ENCODE results near the gene UQCRC2.
"Not testable (repeated sequence)": the region's sequence is repeated elsewhere in the genome, so short reads cannot be mapped to it uniquely, and the experiment has no call there.

UQCRC2 gene

GRCh38 chr16:21952793-21953540 is at the start of gene UQCRC2:
TSS of gene UQCRC2 (plus strand) at chr16:21953361. CDS start at chr16:21953424, 63 bp downstream.
- H3K27ac Mint-ChIP-seq: peak within 1 kb of the TSS; percentile 99
- peak within 1 kb of the TSS; percentile 96 for H3K4me3 Mint-ChIP-seq

GRCh38 chr16:21932650-21933049 is 20.5 kb upstream of the UQCRC2 start:
- H3K36me3 Mint-ChIP-seq; H3K27me3 Mint-ChIP-seq; DNase-seq; H3K27ac Mint-ChIP-seq; H3K9me3 Mint-ChIP-seq; H3K4me3 Mint-ChIP-seq; ATAC-seq (replicated peaks): not testable (repeated sequence)
- H3K4me1 Mint-ChIP-seq: peaks cover 8 to 16% of the 10 kb centered on the region in 2 donors

More at GRCh38 chr16:21952793-21953540, at the start of gene UQCRC2:
- peak; percentile 81 for DNase-seq
- peak; percentile 93 to 94 for ATAC-seq (replicated peaks)
- Mint-ChIP-seq H3K27me3 (no peaks in the 10 kb centered on the region), H3K9me3 (no peaks in the 10 kb centered on the region), H3K4me1 (peaks cover 24 to 47% of the 10 kb centered on the region in 2 donors), H3K36me3 (peaks cover 14 to 18% of the 10 kb centered on the region in 2 donors)

GRCh38 chr16:21933316-21933715 is 19.8 kb upstream of the UQCRC2 start:
- H3K27ac Mint-ChIP-seq; H3K27me3 Mint-ChIP-seq; ATAC-seq (replicated peaks): not testable (repeated sequence)

GRCh38 chr16:21933790-21934189 is 19.4 kb upstream of the UQCRC2 start:
- not testable (repeated sequence) for H3K27me3 Mint-ChIP-seq; DNase-seq; H3K27ac Mint-ChIP-seq; ATAC-seq (replicated peaks); H3K4me3 Mint-ChIP-seq; H3K9me3 Mint-ChIP-seq; H3K36me3 Mint-ChIP-seq
- H3K4me1 Mint-ChIP-seq: peaks cover 8 to 16% of the 10 kb centered on the region in 2 donors

More at GRCh38 chr16:21933316-21933715, 19.8 kb upstream of the UQCRC2 start:
- not testable (repeated sequence) for H3K4me3 Mint-ChIP-seq, DNase-seq, H3K9me3 Mint-ChIP-seq, H3K36me3 Mint-ChIP-seq
- peaks cover 8 to 16% of the 10 kb centered on the region in 2 donors for H3K4me1 Mint-ChIP-seq

GRCh38 chr16:21936216-21936615 is 16.9 kb upstream of the UQCRC2 start:
- peaks cover 8 to 16% of the 10 kb centered on the region in 2 donors for H3K4me1 Mint-ChIP-seq
- not testable (repeated sequence) for ATAC-seq (replicated peaks); H3K27me3 Mint-ChIP-seq; H3K27ac Mint-ChIP-seq; H3K36me3 Mint-ChIP-seq; H3K4me3 Mint-ChIP-seq; H3K9me3 Mint-ChIP-seq; DNase-seq

- Mint-ChIP-seq H3K9me3 (no peaks in the 10 kb centered on the region), H3K36me3 (no peaks in the 10 kb centered on the region), H3K4me1 (peaks cover 8 to 17% of the 10 kb centered on the region in 2 donors), H3K4me3 (no peak overlapping the region), H3K27ac (no peak overlapping the region), H3K27me3 (no peaks in the 10 kb centered on the region)
- no peak for DNase-seq
- no peak for ATAC-seq (replicated peaks)
Observed at GRCh38 chr16:21937336-21937829, 15.8 kb upstream of the UQCRC2 start.

- H3K9me3 Mint-ChIP-seq: no peaks in the 10 kb centered on the region
- no peaks in the 10 kb centered on the region for H3K27me3 Mint-ChIP-seq
- no peak for ATAC-seq (replicated peaks)
- H3K36me3 Mint-ChIP-seq: peaks cover 2 to 7% of the 10 kb centered on the region in 2 donors
- no peak overlapping the region for H3K27ac Mint-ChIP-seq
- H3K4me3 Mint-ChIP-seq: no peak overlapping the region
- no peak for DNase-seq
- peaks cover 0 to 12% of the 10 kb centered on the region in 2 donors for H3K4me1 Mint-ChIP-seq
Observed at GRCh38 chr16:21940570-21940969, 12.6 kb upstream of the UQCRC2 start.

GRCh38 chr16:21943571-21943970 is 9.6 kb upstream of the UQCRC2 start:
- ATAC-seq (replicated peaks): no peak
- Mint-ChIP-seq H3K36me3 (peaks cover 4 to 12% of the 10 kb centered on the region in 2 donors), H3K27me3 (no peaks in the 10 kb centered on the region), H3K27ac (no peak overlapping the region), H3K4me1 (peaks cover 2 to 19% of the 10 kb centered on the region in 2 donors), H3K4me3 (no peak overlapping the region), H3K9me3 (no peaks in the 10 kb centered on the region)
- no peak for DNase-seq

GRCh38 chr16:21946889-21947635 is 6.1 kb upstream of the UQCRC2 start:
- no peak for ATAC-seq (replicated peaks)
- H3K36me3 Mint-ChIP-seq: peaks cover 6 to 18% of the 10 kb centered on the region in 2 donors

GRCh38 chr16:21949713-21950260 is 3.4 kb upstream of the UQCRC2 start:
- Mint-ChIP-seq H3K4me3 (no peak overlapping the region), H3K9me3 (no peaks in the 10 kb centered on the region), H3K27ac (no peak overlapping the region), H3K27me3 (no peaks in the 10 kb centered on the region), H3K36me3 (peaks cover 8 to 15% of the 10 kb centered on the region in 2 donors), H3K4me1 (peaks cover 21 to 46% of the 10 kb centered on the region in 2 donors)
- ATAC-seq (replicated peaks): no peak
- DNase-seq: no peak

More at GRCh38 chr16:21946889-21947635, 6.1 kb upstream of the UQCRC2 start:
- Mint-ChIP-seq H3K4me1 (peaks cover 19 to 45% of the 10 kb centered on the region in 2 donors), H3K27me3 (no peaks in the 10 kb centered on the region), H3K27ac (peak overlapping the region; percentile 26), H3K4me3 (no peak overlapping the region), H3K9me3 (no peaks in the 10 kb centered on the region)
- no peak for DNase-seq

GRCh38 chr16:21950782-21951521 is 2.2 kb upstream of the UQCRC2 start:
- DNase-seq (no peak), ATAC-seq (replicated peaks) (no peak)
- peaks cover 21 to 46% of the 10 kb centered on the region in 2 donors for H3K4me1 Mint-ChIP-seq
- H3K9me3 Mint-ChIP-seq: no peaks in the 10 kb centered on the region
- no peaks in the 10 kb centered on the region for H3K27me3 Mint-ChIP-seq
- H3K36me3 Mint-ChIP-seq: peaks cover 11 to 17% of the 10 kb centered on the region in 2 donors
- H3K4me3 Mint-ChIP-seq: peak overlapping the region; percentile 43 to 67
- peak overlapping the region; percentile 90 for H3K27ac Mint-ChIP-seq

- DNase-seq: peak; percentile 66
- H3K27ac Mint-ChIP-seq: peak overlapping the region; percentile 99
Observed at GRCh38 chr16:21952040-21952792, 945 bp upstream of the UQCRC2 start.

GRCh38 chr16:21953541-21953902 is 361 bp downstream of the UQCRC2 start:
- Mint-ChIP-seq H3K36me3 (peaks cover 13 to 20% of the 10 kb centered on the region in 2 donors), H3K27me3 (no peaks in the 10 kb centered on the region), H3K27ac (peak overlapping the region; percentile 99), H3K4me3 (peak overlapping the region; percentile 96), H3K9me3 (no peaks in the 10 kb centered on the region), H3K4me1 (peaks cover 22 to 44% of the 10 kb centered on the region in 2 donors)
- no peak for DNase-seq
- ATAC-seq (replicated peaks): peak; percentile 26 to 33

More at GRCh38 chr16:21952040-21952792, 945 bp upstream of the UQCRC2 start:
- peak overlapping the region; percentile 96 for H3K4me3 Mint-ChIP-seq
- H3K36me3 Mint-ChIP-seq: peaks cover 11 to 16% of the 10 kb centered on the region in 2 donors
- H3K27me3 Mint-ChIP-seq: no peaks in the 10 kb centered on the region
- ATAC-seq (replicated peaks): peak; percentile 59 to 62
- peaks cover 21 to 46% of the 10 kb centered on the region in 2 donors for H3K4me1 Mint-ChIP-seq
- no peaks in the 10 kb centered on the region for H3K9me3 Mint-ChIP-seq

All from stimulated activated naive B cell treated with anti-CD40 and anti-IgM and Interleukin-4, amounts not matched to agents 10 μg/mL and 1 μg/mL and 100 μg/mL, for 72 hours (primary cell).